ENCODE data around the gene ME2.

GRCh38 chr18:50898919-50899318, 20.0 kb downstream of the ME2 start:
- TF ChIP-seq, protein P1, sequence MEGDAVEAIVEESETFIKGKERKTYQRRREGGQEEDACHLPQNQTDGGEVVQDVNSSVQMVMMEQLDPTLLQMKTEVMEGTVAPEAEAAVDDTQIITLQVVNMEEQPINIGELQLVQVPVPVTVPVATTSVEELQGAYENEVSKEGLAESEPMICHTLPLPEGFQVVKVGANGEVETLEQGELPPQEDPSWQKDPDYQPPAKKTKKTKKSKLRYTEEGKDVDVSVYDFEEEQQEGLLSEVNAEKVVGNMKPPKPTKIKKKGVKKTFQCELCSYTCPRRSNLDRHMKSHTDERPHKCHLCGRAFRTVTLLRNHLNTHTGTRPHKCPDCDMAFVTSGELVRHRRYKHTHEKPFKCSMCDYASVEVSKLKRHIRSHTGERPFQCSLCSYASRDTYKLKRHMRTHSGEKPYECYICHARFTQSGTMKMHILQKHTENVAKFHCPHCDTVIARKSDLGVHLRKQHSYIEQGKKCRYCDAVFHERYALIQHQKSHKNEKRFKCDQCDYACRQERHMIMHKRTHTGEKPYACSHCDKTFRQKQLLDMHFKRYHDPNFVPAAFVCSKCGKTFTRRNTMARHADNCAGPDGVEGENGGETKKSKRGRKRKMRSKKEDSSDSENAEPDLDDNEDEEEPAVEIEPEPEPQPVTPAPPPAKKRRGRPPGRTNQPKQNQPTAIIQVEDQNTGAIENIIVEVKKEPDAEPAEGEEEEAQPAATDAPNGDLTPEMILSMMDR (IDR thresholded peaks at IDR 0.05): no peak
- TF ChIP-seq POLR2A (IDR thresholded peaks at IDR 0.05): no peak

All from body of pancreas (tissue), 4 donors.